GM12875 (cell line): Measurements from ENCODE around the gene FKBP4.
A peak's percentile ranks its signal among the peaks of the same experiment; 100 is the strongest.

Experiments
- H3K4me3 ChIP-seq: one replicate; pipeline ENCODE4 v1.5.1; 2011; ENCODE audit warnings: low read depth, low read length, control low read depth
- CTCF ChIP-seq: IDR thresholded peaks from 2 replicates; pipeline ENCODE4 v1.5.1; 2011; ENCODE audit warnings: low read depth, mild to moderate bottlenecking, control low read depth, inconsistent platforms, low read length, moderate library complexity, borderline replicate concordance; ENCODE audit not compliant: insufficient read depth

FKBP4 gene

GRCh38 chr12:2776129-2776806, 18.5 kb upstream of the FKBP4 start:
- TF ChIP-seq CTCF: no peak
- no peak overlapping the region for H3K4me3 ChIP-seq

GRCh38 chr12:2779281-2779680, 15.5 kb upstream of the FKBP4 start:
- no peak for TF ChIP-seq CTCF
- no peak overlapping the region for H3K4me3 ChIP-seq

- no peak overlapping the region for H3K4me3 ChIP-seq
These were observed 10.7 kb upstream of the FKBP4 start for GRCh38 chr12:2783936-2784600.

GRCh38 chr12:2785017-2785416, 9.8 kb upstream of the FKBP4 start:
- TF ChIP-seq CTCF: no peak
- no peak overlapping the region for H3K4me3 ChIP-seq

More at GRCh38 chr12:2783936-2784600, 10.7 kb upstream of the FKBP4 start:
- TF ChIP-seq CTCF: peak; percentile 94

- H3K4me3 ChIP-seq: no peak overlapping the region
- no peak for TF ChIP-seq CTCF
These were observed 3.7 kb upstream of the FKBP4 start for GRCh38 chr12:2791089-2791488.

GRCh38 chr12:2792671-2793500, 1.9 kb upstream of the FKBP4 start:
- no peak overlapping the region for H3K4me3 ChIP-seq
- TF ChIP-seq CTCF: no peak

GRCh38 chr12:2793561-2793960, 1.2 kb upstream of the FKBP4 start:
- no peak overlapping the region for H3K4me3 ChIP-seq
- TF ChIP-seq CTCF: no peak
